CD4-positive, alpha-beta T cell treated with Interferon alpha-2 for 1 hour (primary cell): ENCODE measurements around the gene CLCA2.

Source experiments
- DNase-seq, 2 donors: peaks; one replicate each; pipeline ENCODE4 v3.0.0-alpha.2; 2020 to 2022

The CLCA2 gene

DNA sequence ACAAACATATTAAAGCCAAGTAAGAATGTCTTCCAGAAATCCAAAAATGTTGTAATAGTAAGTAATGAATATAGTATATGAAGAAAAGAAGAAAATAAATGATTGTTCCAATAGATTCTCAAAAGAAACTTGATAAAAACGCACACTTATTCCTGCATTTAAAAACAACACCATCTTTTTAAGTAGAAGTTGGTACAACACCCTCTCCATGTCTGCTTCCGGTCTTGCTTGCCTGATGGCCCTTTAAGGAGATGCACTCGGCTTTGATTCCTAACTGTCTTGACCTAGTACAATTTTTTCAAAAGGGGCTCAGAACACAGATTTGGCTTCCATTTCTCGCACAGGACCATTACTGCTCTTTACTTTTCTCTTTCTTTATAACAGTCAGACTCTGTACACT lies 53.7 kb downstream of the CLCA2 start:
- no peak for DNase-seq

DNA sequence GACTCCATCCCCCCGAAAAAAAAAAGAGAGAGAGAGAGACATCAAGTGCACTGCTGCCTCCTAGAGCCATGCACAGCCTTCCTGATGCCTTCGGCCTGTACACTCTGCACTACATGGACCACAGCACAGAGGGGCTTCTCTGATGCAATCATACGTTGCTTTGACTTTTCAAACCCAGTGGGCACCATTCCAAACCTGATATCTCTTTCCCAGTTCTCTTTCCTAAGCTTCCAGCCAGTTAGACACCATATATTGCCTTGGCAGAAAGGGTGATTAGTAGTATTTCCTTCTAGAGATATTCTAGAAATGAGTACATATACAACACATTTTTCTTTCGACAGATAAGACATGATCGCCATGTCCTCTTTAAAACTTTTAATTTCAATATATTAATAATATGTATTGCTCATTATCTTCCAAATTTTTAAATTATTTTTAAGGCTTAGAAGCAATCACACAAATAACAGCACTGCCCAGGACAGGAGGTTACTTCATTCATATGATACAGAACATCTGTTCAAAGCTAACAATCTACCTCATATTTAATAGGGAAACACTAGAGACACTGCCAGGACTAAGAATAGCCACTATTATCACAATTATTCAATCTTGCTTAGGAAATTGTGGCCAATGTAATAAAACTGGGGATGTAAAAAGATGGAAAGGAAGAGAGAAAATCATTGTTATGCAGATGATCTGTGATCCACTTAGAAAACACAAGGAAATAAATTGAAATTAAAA lies 54.6 kb downstream of the CLCA2 start:
- DNase-seq: no peak

DNA sequence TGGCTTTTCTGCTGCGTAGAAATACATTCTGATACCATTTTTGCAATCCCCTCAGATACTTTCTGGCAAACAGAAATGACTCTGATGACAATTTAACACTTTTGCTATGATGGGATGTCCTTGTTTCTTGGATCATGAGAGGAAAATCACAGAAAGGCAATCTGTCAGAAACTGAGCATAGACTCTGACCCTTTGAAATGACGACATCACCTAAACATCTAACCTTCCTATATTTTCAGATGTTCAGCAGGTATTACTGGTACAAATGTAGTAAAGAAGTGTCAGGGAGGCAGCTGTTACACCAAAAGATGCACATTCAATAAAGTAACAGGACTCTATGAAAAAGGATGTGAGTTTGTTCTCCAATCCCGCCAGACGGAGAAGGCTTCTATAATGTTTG lies 58.0 kb downstream of the CLCA2 start:
- DNase-seq: no peak

DNA sequence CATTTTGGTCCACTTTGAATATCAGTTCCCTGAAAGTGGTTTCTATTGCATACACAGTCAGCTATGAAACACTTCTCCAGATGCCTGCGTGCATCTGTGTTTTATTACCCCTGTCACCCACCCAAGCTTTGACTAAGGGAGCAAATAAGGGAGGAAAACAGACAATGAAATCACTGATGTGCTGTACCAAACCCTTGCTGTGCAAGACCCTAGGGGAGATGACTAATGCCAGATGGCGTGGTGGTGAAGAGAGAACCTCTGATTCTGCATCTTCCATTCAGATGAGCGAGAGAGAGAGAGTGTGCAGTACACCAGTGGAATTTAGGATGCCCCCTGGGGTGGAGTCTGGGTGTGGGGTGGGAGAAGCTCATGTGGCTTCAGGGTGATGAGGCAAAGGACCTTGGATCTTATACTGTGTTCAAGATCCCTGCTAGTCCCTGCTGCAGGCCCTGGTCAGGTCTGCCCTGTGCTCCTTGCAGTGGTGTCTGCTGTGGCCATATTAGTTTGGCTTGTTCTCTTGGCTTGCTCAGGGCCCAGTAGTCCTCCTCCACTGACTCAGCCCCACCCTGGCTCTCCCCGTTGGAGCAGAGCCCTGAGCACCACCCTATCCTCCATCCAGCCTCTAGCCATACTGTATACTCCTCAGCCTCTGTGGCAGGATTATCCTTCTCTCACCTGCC lies 63.3 kb downstream of the CLCA2 start:
- DNase-seq: no peak

DNA sequence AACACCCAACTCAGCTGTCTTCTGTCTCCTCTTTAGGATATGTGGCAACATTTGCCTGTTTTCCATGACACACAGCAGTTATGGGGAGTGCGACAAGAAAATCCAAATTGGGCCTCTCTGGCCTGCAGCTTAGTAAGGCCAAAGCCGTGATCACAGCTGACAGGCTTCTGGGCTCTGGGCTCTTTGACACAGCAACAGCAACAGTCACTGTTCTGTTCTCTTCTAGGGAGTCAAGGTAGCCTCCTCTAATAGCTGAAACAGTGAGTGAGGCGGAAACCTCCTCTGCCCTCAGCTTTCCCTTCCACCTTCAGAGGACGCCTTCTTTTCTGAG lies 63.8 kb downstream of the CLCA2 start:
- no peak for DNase-seq

DNA sequence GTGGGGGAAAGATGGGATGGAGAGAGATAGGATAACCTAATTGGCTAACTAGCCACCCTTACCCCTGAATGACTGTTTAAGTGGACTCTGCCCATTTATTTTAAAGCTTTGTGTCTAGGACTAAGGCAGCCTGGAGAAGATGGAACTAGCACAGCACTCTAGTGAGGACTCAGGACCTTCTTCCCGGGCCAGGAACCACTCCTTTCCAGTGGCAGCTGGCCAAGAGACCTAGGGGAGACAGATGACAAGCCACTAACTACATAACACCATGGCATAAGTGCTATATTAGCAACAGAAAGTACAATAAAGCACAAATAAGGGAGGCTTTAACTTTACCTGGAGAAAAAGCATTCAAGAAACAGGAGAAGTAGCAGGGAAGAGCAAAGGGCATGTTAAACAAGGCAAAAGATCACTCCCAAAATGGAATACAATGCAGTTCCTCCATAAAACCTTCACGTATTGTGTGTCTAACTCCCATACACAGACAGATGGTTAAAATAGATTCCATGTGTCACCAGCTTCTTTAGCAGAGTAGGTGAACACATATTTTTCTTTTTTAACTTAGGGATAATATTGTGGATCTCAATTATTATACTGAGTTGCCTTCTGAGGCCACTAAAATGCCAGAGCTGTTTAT lies 65.4 kb downstream of the CLCA2 start:
- DNase-seq: no peak

DNA sequence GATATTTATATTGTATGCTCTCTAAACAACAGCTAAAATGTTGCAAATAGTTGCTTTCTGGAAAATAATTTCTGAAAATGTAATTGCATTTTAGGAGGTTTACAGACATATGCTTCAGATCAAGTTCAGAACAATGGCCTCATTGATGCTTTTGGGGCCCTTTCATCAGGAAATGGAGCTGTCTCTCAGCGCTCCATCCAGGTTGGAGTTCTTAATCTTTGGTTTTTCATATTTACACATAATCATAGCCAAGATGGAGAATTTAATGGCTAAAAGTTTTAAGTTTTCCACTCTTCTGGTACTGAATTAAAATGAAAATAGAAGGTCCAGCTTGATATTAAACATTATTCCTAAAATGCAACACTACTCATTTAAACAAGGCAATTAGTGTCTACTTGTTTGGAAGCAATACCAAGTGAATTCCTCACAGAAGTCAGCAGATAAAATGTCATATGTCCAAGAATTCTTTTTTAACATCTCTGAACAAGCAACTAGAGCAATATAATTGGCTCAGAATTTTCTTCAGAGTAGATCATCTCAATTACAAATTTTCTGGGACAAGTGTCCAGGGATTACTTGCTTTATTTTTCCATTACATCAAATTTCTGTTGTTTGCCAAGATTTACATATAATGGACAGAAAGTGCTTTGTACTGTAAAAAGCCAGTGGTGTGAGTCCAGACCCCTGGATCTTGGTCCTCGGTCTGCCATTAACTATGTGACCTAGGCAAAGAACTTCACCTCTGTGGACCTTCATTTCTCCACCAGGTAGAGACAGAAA lies 67.4 kb downstream of the CLCA2 start:
- DNase-seq: no peak

DNA sequence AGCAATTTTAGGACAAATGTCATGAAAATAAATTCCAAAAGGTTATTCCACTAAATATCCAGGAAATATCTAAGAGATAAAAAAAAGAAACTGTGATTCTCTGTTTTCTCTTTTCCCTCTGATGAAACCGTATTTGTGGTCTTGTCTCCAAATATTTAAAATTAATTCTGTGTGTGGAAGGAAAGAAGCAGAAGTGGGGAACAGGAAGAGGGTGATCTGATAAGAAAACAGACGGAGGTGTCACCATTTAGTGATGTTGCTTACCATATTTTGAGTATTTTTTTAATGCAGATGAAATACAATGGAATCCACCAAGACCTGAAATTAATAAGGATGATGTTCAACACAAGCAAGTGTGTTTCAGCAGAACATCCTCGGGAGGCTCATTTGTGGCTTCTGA lies 74.3 kb downstream of the CLCA2 start:
- no peak for DNase-seq

DNA sequence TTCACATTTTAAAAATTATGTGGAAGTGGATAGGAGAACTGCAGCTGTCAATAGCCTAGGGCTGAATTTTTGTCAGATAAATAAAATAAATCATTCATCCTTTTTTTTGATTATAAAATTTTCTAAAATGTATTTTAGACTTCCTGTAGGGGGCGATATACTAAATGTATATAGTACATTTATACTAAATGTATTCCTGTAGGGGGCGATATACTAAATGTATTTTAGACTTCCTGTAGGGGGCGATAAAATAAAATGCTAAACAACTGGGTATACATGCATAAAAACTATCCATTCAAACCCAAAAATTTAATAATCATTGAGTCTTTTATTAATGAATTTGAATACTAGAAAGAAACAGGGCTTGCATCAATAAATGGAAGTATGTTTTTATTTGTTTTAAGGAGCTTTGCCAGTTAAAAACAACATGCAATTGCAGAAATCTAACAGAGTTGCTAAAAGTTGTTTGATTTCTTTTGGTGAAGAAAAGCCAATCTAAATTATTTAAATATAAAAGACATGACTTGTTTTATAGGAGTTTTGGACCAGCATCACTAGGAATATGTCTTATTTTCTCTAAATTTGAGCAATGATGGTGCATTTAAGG lies 76.1 kb downstream of the CLCA2 start:
- peak in 1 of 2 donors; percentile 77 for DNase-seq

DNA sequence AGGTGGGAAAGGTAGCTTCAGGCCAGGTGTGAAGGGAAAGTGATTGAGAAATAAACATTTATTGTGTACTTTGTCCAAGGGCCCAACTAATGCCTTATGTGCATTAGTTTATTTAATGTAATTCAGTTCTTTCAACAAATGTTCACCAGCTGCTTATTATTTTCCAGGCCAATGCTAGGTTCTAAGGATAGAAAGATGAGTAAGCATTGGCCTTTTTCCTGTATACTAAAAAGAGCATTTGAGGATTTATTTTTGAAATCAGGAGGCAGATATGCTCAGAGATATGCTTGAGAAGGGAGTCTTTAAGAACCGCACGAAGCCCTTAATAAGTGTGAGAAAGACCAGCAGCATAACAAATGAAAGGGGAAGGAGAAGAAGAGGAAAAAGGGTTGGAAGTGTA lies 76.7 kb downstream of the CLCA2 start:
- DNase-seq: no peak

DNA sequence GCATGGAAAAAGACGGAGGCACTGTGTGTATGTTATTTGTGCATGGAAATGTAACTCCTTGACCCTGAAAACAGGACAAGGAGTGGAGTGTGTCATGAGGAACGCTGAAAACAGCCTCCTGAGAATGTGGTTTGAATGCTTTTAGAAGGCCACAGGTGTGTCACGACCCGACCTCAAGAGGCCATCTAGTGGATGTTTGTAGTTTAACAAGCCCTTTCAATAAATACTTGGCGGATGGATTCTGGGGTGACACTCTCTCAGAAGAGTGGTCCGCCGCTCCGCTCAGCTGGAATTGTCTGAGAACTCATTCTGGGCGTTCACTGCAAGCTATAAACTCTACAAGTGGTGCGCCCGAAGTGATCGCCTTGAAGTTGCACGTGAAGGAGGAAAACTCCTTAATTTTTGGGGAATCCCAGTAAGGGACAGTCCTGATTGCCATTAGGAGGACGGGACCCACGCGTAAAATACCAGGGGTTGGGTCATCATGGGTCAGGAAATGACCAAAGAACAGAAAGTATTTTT lies 78.2 kb downstream of the CLCA2 start:
- peak; percentile 47 to 74 for DNase-seq

DNA sequence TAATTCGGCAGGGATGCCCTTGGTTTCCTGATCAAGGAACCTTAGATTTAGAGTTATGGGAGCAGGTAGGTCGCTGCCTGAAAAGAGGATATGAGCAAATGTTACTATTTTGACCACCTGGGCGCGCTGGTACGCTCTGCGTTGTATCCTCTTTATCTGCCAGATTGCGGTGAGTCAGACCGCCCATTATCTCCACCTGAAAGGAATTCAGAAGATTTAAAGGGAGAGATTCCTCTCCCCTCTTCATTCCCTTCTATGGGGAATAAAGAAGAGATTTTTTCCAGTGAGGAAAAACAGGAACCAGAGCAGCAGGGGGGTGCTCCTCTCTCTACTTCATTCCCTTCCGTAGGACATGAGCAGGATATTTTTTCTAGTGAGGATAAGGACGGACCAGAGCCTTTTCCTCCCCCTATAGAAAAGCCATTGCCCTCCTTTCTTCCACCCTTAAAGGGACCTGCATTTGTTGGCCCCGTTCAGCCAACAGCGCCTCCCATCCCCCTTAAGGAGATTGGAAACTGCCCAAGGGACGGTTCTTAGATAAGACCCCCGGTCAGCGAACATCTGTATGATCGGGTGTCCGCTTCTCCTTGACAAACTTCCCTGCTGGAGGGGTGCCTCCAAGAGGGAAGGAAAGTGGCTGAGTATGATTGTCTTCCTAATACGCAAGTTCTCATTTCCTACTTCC lies 78.9 kb downstream of the CLCA2 start:
- DNase-seq: peak in 1 of 2 donors; percentile 19

DNA sequence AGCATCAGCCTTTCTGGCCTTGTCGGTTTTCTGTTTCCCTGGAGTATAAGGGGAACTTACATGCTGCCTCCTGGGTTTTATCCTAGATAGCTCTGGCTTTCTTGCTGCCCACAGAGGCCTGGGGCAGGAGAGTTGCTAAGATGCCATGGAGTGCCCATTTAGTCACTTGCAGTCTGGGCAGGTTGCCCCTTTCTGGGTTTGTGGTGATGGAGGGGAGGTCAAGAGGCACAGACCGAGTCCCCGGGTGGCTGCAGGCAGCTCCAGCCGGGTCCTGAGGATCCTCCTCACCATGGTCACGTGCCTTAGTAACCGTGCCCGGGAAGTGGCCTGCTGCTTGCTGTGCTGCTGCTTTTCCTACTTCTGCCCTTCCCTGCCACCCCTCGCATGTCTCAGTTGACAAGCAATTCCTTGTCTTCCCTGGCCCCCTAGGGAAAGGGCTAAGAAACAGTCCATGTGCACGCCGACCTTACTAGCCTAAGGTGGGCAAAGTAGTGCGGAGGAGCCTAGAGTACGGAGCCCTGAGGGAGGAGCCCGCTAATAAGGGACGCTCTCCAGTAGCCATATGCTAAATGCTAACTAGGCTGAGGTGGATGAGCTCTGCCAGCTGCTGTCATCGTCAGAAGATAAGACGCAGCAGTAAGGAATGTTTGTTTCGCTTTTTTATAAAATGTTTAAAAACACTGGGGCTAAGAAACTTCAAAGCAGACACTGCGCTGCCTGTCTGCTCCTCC lies 79.6 kb downstream of the CLCA2 start:
- no peak for DNase-seq

DNA sequence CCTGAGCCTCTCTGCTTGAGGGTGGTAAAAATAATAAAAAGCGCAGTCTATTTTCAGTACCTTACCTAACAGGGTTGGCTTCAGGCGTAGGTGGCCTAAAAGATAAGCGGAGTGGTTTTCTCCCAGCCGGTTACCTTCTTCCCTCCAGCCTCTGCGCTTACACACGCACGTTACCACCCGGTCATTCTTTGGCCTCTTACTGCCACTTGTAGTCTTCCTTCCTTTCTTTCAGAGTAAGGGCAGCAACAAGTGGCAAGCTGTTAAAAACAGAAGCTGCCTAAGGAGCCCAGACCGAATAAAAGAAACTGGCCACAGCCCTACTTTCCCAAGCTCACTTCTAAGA lies 80.1 kb downstream of the CLCA2 start:
- no peak for DNase-seq

DNA sequence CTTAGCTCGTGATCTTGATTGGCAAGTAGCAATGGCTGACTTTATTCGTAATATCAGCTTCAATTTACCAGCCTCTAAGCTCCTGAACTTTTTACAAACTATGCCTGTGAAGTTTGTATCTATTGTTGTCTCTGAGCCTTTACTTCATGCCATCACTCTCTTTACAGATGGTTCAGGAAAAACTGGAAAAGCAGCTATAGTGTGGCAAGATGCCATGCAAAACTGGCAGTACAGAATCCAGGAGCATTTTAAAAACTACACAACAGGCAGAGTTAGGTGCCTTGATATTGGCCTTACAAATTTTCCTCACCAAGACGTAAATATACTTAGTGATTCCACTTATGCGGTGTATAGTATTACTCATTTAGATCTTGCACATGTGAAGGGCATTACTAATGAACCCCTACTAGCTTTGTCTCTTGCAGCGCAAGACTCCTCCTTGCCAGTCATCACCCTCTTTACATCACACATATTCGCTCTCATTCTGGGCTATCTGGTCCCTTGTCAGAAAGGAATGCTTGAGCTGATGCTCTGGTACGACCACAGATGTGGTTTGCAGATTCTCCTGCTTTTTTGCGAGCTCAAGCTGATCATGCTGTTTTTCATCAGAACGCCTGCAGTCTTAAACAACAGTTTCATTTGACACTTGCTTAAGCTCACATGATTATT lies 81.1 kb downstream of the CLCA2 start:
- no peak for DNase-seq

DNA sequence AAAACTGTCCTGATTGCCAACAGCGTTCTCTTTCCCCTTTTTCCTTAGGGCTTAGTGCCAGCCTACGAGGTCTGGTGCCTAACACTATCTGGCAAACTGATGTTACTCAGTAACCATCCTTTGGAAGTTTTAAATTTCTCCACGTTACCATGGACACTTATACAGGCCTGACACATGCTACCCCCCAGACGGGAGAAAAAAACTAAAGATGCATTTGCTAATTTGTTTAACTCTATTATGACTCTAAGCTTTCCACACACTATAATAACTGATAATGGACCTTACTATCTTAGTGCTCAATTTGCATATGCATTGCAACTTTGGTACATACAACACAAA lies 81.6 kb downstream of the CLCA2 start:
- DNase-seq: no peak
